T47D (cell line): ENCODE measurements around the gene PLCH1.

Experiments used
- DNase-seq, 2 experiments: peaks; one replicate each; pipeline versions ENCODE4 v3.0.0 to v3.0.0-alpha.2; 2011 to 2012; ENCODE audit warnings: low read depth in 1 of 2, low spot score in 1 of 2
- JUND ChIP-seq: IDR thresholded peaks from 2 replicates; pipeline ENCODE4 v1.6.1; 2012; ENCODE audit warnings: low read depth
- in situ Hi-C: cut with HindIII; loops from 2 replicates; pipeline ENCODE4 v1.10.0; 2016; ENCODE audit warnings: low sequenced_read_pairs, low pct_unique_long_range_greater_than_20kb

The PLCH1 gene

DNA sequence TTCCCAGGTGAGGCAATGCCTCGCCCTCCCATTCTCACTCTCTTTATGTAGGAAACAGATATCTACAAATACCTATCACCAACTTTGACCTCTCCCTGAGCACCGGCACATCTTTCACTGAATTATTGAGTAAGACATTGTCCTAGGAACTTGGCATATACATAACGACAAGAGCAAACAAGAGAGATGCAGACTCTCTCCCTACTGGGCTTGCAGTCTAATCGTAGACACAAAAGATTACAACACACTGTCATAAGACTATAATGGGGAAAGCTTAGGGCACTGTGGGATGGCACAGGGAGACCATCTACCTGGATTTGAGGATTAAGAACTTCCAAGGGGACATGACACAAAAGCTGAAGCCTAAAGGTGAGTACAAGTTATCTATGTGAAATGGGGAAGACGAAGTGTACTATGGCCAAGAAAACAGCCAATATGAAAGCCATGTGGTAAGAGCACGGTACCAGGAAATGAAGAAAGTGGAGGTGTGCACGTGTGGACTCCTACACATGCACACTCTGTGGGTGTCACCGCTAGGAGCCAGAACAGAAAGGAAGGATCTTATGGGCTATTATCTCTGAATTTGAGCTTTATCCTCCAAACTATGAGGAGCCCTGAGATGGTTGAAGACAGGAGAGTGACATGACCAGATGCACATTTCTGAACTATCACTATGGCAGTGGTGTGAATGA lies 232.6 kb downstream of the PLCH1 start:
- in situ Hi-C loops, result no loop called here
- no peak for DNase-seq
- TF ChIP-seq JUND, result no peak

DNA sequence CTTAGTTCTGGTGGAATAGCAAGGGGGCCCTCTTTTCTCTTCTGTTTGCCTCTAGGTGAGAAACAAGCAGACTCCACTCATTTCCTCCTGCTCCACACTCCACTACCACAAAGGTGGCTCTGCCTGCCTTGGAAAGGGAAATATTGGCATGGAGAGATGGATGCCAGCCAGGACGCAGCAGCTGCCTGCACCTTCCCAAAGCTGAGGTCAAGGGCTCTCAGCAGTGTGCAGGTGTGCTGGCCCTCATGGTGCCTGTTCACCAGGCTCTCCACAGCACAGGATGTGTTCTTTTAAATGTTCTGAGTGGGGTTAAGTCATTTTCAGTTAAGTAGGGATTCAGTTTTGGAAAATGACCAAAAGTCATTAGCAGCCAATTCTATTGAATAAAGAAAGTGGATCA lies 240.2 kb downstream of the PLCH1 start:
- DNase-seq, result no peak
- in situ Hi-C loops, result no loop called here

DNA sequence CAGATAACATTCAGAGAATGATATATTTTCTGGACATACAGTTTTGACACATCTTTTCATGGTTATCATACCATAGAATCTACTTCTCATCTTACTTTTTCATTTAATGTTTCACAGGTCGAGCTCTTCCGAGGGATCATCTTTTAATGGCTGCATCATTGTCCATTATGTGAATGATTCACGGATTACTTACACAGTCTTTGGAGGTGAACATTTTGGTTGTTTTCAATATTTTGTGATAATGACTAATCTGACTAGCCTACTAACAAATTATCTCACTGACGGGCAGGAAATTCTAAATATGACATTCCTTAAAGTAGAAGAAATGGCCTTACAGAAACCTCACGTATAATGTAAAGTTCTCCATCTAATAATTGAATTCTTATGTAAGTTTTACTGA lies 242.2 kb downstream of the PLCH1 start:
- no peak for DNase-seq
- in situ Hi-C loops, result no loop called here
- TF ChIP-seq JUND, result no peak

More for the DNA sequence above, 240.2 kb downstream of the PLCH1 start:
- TF ChIP-seq JUND, result no peak

DNA sequence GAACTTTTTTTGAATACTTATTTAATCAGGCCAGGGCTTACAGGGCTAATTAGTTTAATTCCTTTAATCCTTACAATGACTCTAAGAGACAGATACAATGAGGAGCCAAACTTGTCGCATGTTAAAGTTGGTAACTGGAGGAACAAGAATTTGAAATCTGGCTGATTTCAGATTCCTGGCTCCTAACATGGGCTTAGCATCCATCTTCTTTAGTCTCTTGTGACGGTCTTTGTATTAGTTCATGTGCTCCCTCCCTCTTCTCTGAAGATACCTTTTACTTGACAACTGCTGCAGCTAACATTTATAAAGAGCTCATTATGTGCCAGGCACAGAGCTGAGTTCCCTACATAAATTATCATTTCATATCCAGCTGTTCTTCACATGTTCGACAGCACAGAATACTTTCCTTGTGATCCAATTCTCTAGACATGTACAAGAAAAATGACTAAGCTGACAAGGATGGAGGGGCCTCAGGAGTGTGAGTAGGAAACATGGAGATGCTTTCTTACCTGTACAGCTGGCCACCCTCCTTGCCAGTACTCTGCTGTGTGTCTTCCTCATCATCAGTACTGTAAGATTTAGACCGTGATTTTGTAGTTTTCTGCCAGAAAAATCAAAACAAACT lies 244.6 kb downstream of the PLCH1 start:
- in situ Hi-C loops, result no loop called here
- TF ChIP-seq JUND, result no peak
- no peak for DNase-seq

DNA sequence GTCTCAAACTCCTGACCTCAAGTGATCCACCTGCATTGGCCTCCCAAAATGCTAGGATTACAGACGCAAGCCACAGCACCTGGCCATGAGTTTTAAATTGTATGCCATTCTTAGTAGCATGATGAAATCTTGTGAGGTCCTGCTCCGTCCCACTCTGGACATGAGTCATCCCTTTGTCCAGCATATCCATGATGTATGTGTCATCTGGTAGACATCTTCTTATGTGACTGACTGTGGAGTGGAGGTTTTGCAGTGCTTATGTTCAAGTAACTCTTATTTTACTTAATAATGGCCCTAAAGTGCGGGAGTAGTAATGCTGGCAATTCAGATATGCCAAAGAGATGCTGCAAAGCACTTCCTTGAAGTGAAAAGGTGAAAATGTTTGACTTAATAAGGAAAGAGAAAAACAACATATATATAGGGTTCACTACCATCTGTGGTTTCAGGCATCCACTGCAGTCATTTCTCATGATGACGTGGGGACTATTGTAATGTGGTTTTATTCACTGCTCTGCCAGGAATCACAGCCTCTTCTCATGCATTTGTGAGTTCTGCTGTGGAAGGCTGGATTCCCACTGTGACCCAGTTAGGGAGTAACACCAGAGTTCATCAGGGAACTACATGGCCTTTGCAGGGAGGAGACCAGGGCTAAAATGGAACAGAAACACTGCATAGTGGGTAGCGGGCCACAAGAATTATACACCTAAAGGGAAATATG lies 246.8 kb downstream of the PLCH1 start:
- no peak for TF ChIP-seq JUND
- in situ Hi-C loops, result no loop called here
- DNase-seq, result no peak

DNA sequence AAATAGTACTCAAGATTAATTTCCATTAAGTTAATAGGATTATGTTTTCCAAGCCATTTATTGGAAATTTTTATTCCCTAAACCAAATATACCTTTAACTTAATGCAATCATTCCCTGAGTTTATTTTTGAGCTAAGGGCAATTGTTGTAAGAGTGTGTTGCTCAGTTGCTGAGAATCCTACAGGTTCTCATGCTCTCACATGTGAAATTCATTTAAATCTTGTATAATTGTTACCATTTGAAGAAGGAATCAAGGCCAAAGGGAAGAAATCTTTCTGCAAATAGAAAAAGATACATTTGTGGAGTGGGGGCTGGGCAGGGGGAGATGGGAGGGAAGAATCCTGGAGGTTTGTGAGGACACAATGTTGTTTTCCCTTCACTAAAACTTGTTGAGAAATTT lies 248.7 kb downstream of the PLCH1 start:
- in situ Hi-C loops, result no loop called here
- TF ChIP-seq JUND, result no peak
- DNase-seq, result no peak

DNA sequence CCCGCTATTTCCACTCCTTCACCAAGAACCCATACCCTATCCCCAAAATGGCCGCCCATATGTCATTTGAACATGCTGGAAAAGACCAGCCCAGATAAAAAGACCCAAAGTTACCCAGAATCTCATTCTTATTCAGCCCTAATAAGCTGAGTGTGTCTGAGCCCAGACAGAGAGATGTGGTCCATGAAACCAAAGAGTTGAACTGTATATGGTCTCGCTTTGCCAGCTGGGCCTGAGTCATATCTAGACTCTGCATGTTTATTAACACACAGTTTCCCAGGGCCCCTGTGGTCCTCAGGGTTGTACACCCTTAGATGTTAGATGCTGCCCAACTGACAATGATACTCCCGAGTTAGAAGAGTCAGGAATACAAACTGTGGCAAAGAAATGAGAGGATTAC lies 249.5 kb downstream of the PLCH1 start:
- no peak for TF ChIP-seq JUND
- DNase-seq, result no peak
- in situ Hi-C loops, result no loop called here

DNA sequence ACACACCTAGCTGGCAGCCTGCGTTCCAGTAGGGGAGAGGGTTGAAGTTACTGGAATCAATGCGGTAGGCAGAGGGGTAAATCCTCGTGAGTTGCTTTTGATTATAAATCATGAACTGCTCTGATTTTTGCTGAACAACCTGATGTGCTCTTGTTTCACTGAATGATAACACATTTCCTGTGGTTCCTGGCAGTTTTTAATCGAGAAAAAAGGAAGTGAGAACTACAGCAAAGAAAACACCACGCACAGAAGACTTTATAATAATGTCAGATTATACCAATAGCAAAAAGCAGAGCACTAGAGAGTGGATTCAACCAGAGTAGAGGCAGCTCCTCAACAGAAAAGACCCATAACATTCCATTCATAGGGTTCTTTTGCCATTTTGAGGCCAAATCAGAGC lies 250.5 kb downstream of the PLCH1 start:
- in situ Hi-C loops, result no loop called here
- DNase-seq, result no peak
- TF ChIP-seq JUND, result no peak

DNA sequence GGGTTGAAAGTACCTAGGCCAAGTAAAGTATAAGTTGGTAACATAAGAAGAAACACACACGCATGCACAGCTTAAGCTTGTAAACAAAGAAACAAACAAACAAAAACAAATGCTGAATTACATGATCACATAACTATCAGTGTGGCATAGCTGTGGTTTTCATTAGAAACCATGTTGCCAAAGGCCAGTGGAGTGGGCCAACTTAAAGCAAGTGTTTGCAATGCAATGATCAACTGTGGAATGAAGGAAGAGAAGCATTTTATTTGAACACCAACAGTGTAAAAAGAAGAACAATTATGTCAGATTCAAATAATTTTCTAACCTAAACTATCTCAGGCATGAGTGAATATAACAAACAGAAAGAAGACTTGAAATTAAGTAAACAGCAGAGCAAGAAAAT lies 252.0 kb downstream of the PLCH1 start:
- no peak for TF ChIP-seq JUND
- no peak for DNase-seq
- in situ Hi-C loops, result no loop called here

DNA sequence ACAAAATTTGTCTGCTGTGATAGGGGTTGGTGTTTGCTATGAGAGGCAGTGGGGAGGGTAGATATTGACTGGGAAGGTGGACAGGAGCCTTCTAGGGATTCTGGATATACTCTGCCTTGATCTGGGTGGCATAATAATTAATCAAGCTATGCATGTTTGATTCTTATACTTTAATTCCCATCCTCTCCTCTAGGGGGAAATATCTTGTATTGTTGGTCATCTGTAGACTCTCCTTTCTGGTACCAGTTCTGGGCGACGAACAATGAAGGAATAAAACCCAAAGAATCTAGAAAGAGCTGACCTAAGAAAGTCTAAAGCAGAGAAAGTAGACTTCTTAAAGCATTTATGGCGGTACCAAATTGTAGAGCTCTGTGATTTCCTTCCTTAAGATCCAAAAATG lies 253.2 kb downstream of the PLCH1 start:
- in situ Hi-C loops, result no loop called here
- no peak for TF ChIP-seq JUND
- no peak for DNase-seq

DNA sequence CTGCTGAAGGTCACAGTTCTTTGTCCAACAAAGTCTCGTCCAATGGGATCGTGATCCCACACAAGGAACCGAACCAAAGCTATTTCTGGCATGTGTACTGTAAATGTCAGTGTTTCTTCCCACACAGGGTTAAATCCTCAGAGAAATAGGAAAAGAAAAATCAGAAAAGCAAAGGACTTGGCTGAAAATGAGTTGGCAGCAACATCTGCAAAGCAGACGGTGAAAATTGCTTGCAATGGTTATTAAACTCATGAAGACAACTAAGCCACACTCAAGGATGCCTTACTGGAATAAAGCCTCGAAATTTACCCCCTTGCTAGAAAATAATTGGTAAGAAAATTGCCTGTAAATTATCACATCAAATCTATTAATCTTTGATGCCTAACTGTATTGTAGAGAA lies 256.2 kb downstream of the PLCH1 start:
- in situ Hi-C loops, result no loop called here
- no peak for DNase-seq
- TF ChIP-seq JUND, result no peak

DNA sequence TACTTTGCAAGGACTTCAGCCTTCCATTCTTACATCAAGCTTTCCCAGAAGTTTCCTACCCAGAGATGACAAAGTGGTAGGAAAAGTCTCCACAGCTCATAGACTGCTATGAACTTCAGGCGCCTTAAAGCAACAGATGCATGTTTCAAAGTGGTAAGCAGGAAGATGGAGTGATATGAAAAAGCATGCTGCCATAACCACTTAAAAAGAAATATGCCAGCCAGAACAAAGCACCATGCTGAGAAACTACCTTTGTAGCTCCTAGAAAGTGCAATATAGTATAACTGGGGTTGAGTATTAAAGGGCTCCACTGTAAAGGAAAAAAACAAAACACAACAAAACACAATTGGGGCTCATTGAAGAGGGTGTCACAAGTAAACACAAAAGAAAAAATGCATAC lies 259.0 kb downstream of the PLCH1 start:
- in situ Hi-C loops, result no loop called here
- no peak for TF ChIP-seq JUND
- DNase-seq, result no peak

DNA sequence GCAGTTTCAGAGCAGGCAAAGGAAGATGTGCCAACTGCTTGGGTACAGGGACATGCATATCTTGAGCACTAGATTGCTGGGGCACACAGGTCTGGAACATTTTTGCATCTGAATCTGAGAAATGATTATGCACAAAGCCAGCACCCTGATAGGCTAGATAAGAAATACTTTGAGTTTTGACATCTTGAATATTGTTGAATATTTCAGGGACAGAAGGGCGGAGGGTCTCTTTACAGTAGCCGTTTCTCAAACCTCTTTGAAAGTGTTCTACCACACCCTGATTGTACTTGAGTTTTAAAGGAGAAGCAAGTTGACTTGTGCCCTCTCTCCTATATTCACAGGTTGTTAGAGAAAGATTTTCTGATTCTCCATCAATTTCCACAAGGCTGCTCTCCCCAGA lies 263.3 kb downstream of the PLCH1 start:
- no peak for DNase-seq
- no peak for TF ChIP-seq JUND
- in situ Hi-C loops, result no loop called here

DNA sequence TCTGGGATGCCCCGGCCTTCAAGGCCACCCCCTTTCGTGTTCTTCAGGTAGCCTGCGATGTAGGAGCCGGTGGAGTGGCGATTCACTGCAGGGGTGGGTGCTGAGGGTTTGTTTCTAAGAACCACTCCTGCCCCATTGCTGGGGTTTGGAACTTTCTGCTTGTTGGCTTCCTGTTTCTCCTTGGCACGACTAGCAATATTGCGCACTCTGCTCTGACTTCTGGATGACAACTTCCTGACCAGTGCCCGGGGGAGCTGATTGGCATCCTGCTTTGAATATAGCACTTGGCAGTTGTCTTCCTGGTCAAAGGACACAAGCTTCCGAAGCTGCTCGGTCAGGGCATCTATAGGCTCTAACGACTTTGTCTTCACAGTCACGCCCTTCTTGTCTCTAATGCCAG lies 263.8 kb downstream of the PLCH1 start:
- in situ Hi-C loops, result no loop called here
- TF ChIP-seq JUND, result no peak
- DNase-seq, result no peak
